Parathyroid adenoma (tissue), 2 donors: Measurements from ENCODE around the gene PPIP5K1.
A peak's percentile ranks its signal among the peaks of the same experiment; 100 is the strongest.

Experiments used
- H2AFZ ChIP-seq: fragments of 300-600 bp; sonication (generic); one replicate; pipeline ENCODE4 v1.7.0; 2017; ENCODE audit warnings: antibody characterized with exemption, mild to moderate bottlenecking
- H3K27ac ChIP-seq: fragments of 300-600 bp; sonication (generic); one replicate; pipeline ENCODE4 v1.7.0; 2017
- H3K27me3 ChIP-seq: fragments of 300-600 bp; sonication (generic); one replicate; pipeline ENCODE4 v1.7.0; 2017; ENCODE audit warnings: low read length; ENCODE audit not compliant: control insufficient read depth, insufficient read depth
- H3K36me3 ChIP-seq: fragments of 300-600 bp; sonication (generic); one replicate; pipeline ENCODE4 v1.7.0; 2017; ENCODE audit warnings: low read length; ENCODE audit not compliant: control insufficient read depth, insufficient read depth
- H3K4me1 ChIP-seq: fragments of 300-600 bp; sonication (generic); one replicate; pipeline ENCODE4 v1.7.0; 2017; ENCODE audit warnings: control low read depth
- H3K4me2 ChIP-seq: fragments of 300-600 bp; sonication (generic); one replicate; pipeline ENCODE4 v1.7.0; 2017; ENCODE audit warnings: low read length
- H3K4me3 ChIP-seq: fragments of 300-600 bp; sonication (generic); one replicate; pipeline ENCODE4 v1.7.0; 2017; ENCODE audit warnings: low read depth, low read length
- H3K79me2 ChIP-seq: fragments of 300-600 bp; sonication (generic); one replicate; pipeline ENCODE4 v1.7.0; 2017; ENCODE audit warnings: control low read depth
- H3K9ac ChIP-seq: fragments of 300-600 bp; sonication (generic); one replicate; pipeline ENCODE4 v1.7.0; 2017; ENCODE audit warnings: mild to moderate bottlenecking
- H3K9me3 ChIP-seq: fragments of 300-600 bp; sonication (generic); one replicate; pipeline ENCODE4 v1.7.0; 2017; ENCODE audit warnings: low read length; ENCODE audit not compliant: control insufficient read depth
- CTCF ChIP-seq: fragments of 300-600 bp; sonication (generic); IDR thresholded peaks from one replicate; pipeline ENCODE4 v1.7.0; 2017; ENCODE audit warnings: antibody characterized with exemption, mild to moderate bottlenecking
- donor health status: primary hyperparathyroidism.

Gene PPIP5K1

GRCh38 chr15:43515741-43516140 is 74.3 kb downstream of the PPIP5K1 start:
- H3K9me3 ChIP-seq, result no peaks in the 10 kb centered on the region
- no peaks in the 10 kb centered on the region for H3K79me2 ChIP-seq
- no peak overlapping the region for H3K4me3 ChIP-seq
- no peaks in the 10 kb centered on the region for H3K36me3 ChIP-seq
- no peak overlapping the region for H2AFZ ChIP-seq
- no peak overlapping the region for H3K27ac ChIP-seq
- H3K4me1 ChIP-seq, result peaks cover 3% of the 10 kb centered on the region
- no peak overlapping the region for H3K4me2 ChIP-seq
- TF ChIP-seq CTCF, result no peak
- H3K9ac ChIP-seq, result no peak overlapping the region
- H3K27me3 ChIP-seq, result no peaks in the 10 kb centered on the region

- no peaks in the 10 kb centered on the region for H3K9me3 ChIP-seq
- H3K4me2 ChIP-seq, result no peak overlapping the region
- TF ChIP-seq CTCF, result peak; percentile 29
- no peak overlapping the region for H3K9ac ChIP-seq
- H3K4me3 ChIP-seq, result no peak overlapping the region
- H2AFZ ChIP-seq, result no peak overlapping the region
- no peak overlapping the region for H3K27ac ChIP-seq
- H3K36me3 ChIP-seq, result no peaks in the 10 kb centered on the region
- no peaks in the 10 kb centered on the region for H3K27me3 ChIP-seq
- peaks cover 3% of the 10 kb centered on the region for H3K4me1 ChIP-seq
- no peaks in the 10 kb centered on the region for H3K79me2 ChIP-seq
These were observed 75.6 kb downstream of the PPIP5K1 start for GRCh38 chr15:43514241-43515057.

- H3K36me3 ChIP-seq, result no peaks in the 10 kb centered on the region
- H3K27me3 ChIP-seq, result no peaks in the 10 kb centered on the region
- no peaks in the 10 kb centered on the region for H3K9me3 ChIP-seq
- peaks cover 5% of the 10 kb centered on the region for H3K4me1 ChIP-seq
- no peak overlapping the region for H3K9ac ChIP-seq
- no peak overlapping the region for H3K4me3 ChIP-seq
- no peak overlapping the region for H2AFZ ChIP-seq
- no peak overlapping the region for H3K27ac ChIP-seq
- TF ChIP-seq CTCF, result no peak
- no peak overlapping the region for H3K4me2 ChIP-seq
- H3K79me2 ChIP-seq, result no peaks in the 10 kb centered on the region
These were observed 76.5 kb downstream of the PPIP5K1 start for GRCh38 chr15:43513550-43513949.

DNA sequence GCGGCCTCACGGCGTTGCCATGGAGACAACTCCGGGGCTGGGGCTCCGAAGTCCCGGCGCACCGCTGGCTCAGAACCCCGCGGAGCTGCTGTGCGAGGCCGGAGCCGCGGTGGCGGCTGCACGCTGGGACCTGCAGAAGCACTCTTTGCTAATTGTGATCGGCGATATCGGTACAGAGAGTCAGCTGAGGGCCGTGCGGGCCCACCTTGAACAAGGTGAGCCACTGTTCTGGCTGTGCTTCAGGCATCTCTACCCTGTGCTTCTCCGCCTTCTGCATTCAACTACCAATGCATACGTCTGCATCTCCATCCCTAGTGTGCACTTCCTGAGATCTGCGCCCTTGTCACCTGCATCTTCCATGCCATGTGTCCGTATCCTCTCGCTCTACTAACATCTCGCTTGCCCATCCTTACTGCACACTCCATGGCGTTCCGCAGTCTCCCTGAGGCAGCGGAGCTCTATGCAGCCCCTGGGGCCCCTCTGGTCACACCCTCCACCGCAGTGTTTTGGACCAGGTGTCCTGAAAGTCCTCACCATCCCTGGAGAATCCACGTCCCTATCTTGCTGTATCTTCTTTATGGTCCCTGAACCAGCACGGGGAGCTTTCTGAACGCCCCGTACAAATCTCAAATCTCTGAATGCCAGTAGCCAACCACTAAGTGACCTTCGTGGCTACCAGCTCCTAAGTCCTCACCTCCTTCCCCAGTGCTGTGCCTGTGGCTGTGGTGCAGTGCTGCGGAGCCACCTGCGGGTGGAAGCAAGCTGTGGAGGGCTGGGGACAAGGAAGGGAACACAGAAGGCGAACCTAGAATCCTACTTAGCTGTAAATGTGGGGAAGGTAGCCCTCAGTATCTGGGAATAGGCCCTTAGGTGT is 78.8 kb downstream of the PPIP5K1 start:
- Histone ChIP-seq H3K4me1 (peaks cover 10% of the 10 kb centered on the region), H3K79me2 (peaks cover 6% of the 10 kb centered on the region), H3K27ac (peak overlapping the region; percentile 2), H2AFZ (peak overlapping the region; percentile 44), H3K27me3 (no peaks in the 10 kb centered on the region), H3K9me3 (no peaks in the 10 kb centered on the region), H3K4me3 (peak overlapping the region; percentile 72), H3K9ac (no peak overlapping the region), H3K36me3 (no peaks in the 10 kb centered on the region), H3K4me2 (peak overlapping the region; percentile 58)
- peak; percentile 42 for TF ChIP-seq CTCF
